A549 treated with RU486 at 1 μM for 4 hours (cell line): ENCODE data around the gene IGSF11. TPM values are rescaled to one million over a fixed set of nuclear protein-coding genes. Genes with fewer than 3 reads are reported as not detected.

Source experiments
- total RNA-seq: library from RNA; stranded (reverse); fragments of 200-300 nt; extraction: Qiagen RNA extraction; gene quantifications from 5 replicates; pipeline ENCODE4 v1.2.3, GENCODE V29; 2022; ENCODE audit warnings: low read depth

Gene IGSF11, protein sequence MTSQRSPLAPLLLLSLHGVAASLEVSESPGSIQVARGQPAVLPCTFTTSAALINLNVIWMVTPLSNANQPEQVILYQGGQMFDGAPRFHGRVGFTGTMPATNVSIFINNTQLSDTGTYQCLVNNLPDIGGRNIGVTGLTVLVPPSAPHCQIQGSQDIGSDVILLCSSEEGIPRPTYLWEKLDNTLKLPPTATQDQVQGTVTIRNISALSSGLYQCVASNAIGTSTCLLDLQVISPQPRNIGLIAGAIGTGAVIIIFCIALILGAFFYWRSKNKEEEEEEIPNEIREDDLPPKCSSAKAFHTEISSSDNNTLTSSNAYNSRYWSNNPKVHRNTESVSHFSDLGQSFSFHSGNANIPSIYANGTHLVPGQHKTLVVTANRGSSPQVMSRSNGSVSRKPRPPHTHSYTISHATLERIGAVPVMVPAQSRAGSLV
- 4.4 to 6.6 TPM (median 5.8 TPM) in 5 replicates for total RNA-seq

DNA sequence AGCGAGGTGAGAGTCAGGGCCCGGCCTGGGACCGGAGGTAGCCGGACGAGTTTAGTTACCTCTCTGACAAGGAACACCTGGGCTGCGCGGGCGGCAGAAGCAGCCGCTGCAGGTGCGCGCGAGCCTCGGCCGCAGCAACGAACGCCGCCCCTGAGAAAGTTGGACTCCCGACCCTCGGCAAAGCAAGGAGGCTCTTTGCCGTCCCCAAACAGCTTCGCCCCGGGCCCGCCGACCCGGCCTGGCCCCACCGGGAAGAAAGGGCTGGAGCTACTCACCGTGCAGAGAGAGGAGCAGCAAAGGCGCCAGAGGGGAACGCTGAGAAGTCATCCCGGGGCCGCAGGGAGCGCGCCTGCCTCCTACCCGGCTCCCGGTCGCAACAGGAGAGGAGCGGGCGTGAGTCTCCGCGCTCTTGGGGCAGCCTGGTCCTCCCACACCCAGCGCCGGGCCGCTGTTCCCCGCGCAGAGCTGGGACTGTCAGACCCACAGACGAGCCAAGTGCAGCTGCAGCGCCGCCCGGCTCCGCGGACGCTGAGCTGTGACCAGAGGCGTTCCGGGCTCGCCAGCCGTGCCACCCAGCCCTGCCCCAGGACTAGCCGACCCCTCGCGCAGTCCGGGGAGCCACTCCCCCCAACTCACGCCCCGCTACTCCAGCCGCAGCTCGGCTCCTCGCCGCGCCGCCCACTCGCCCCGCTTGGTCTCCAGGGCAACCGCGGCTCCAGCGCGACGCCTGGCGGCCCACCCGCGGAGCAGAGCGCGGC lies at the start of gene IGSF11:
Gene IGSF11, minus strand, starts transcription at position 591 of the 758 bp plus-strand sequence. Its CDS starts 264 bp downstream, at position 327.

Other genes with a start within 250 kb of the IGSF11 start
- gene TEX55, start 111.3 kb upstream of the IGSF11 start, total RNA-seq = not detected in 5 replicates
- gene UPK1B, start 138.8 kb upstream of the IGSF11 start, total RNA-seq = 11.2 to 14.4 TPM (median 14.1 TPM) in 5 replicates
- gene B4GALT4, start 206.0 kb upstream of the IGSF11 start, total RNA-seq = 98.6 to 128 TPM (median 118 TPM) in 5 replicates